ENCODE data around the gene RBBP4.

- TF ChIP-seq POLR2A (IDR thresholded peaks at IDR 0.05; ENCODE audit: extremely low read depth, insufficient read length) (no peak), CTCF (IDR thresholded peaks at IDR 0.05; ENCODE audit: low read depth, low read length) (no peak), MYC (IDR thresholded peaks at IDR 0.05; ENCODE audit: low read depth, low read length) (no peak)
- TF ChIP-seq, protein P1, sequence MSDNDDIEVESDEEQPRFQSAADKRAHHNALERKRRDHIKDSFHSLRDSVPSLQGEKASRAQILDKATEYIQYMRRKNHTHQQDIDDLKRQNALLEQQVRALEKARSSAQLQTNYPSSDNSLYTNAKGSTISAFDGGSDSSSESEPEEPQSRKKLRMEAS (IDR thresholded peaks at IDR 0.05; ENCODE audit: low read depth, low read length) = no peak
Measured at GRCh38 chr1:32609180-32609579, 41.8 kb upstream of the RBBP4 start.

Data from NB4 (cell line).